Smooth muscle cell of the brain vasculature (primary cell): ENCODE measurements around the gene SERPINE2.
"Not testable (repeated sequence)": the region's sequence is repeated elsewhere in the genome, so short reads cannot be mapped to it uniquely, and the experiment has no call there.

Experiments used
- DNase-seq: peaks from one replicate; pipeline ENCODE4 v3.0.0-alpha.2; 2012; ENCODE audit warnings: low read depth, low spot score

SERPINE2 gene

DNA sequence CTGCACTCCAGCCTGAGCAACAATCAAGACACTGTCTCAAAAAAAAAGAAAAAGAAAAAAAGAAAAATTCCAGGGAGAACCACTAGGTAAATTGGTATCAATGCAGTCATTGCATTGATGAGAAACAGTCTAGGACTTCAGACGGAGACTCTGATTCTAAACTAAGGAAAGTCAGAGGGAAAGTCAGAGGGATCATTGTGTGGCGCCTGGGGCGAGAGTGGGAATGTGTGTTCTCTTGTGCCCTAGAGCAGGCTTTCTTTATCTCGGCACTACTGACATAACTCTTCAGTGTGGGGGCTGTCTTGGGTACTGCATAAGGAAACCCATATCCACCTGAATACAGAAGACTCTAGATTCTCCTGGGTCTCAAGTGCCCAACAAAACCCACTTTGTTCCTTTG lies 24.8 kb downstream of the SERPINE2 start:
- no peak for DNase-seq

DNA sequence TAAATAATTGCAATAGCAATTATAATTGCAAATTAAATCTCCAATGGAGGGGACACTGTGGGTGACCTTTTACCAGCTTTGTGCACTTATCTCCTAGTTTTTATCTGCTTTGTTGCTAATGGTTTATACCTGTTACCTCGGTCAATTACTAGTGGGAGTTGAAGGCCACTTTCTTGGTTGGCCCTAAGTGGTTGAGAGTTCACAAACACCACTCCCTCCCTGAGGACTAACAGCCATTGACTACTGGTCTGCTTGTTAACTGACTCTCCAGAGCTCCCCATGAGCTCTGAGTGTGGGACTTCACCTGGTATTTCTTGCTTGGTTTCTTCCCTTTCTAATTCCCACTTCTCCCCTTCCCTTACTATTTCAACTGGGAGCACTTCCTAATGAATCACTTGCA lies 27.2 kb downstream of the SERPINE2 start:
- DNase-seq, result no peak

DNA sequence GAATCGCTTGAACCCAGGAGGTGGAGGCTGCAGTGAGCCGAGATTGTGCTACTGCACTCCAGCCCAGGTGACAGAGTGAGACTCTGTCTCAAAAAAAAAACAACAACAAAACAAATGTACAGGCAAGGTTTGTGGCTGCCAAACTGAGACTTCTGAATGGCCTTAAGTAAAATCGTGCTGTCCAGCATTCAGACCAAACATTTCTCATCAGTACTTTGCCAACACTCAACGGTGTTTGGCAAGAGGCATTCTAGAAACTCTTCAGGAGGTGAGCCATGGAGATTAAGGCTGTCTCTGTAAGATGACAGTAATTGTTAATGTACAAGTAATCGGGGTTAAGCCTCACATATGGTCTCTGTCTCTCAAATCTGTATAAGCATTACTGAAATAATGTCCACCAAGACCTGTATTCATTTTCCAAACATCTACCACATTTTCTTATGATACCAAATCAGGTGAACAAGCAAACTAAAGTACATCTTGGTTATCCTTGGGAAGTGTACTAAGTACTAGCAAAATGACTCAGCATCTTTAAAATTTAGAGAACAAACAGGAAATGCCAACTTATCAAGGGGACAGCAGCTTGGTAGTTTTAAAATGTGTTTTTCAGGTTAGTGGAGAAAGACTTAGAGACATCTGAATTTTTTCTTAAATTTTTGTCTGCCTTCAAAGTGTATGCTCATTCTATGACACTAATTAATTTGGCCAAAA lies 29.3 kb downstream of the SERPINE2 start:
- no peak for DNase-seq

DNA sequence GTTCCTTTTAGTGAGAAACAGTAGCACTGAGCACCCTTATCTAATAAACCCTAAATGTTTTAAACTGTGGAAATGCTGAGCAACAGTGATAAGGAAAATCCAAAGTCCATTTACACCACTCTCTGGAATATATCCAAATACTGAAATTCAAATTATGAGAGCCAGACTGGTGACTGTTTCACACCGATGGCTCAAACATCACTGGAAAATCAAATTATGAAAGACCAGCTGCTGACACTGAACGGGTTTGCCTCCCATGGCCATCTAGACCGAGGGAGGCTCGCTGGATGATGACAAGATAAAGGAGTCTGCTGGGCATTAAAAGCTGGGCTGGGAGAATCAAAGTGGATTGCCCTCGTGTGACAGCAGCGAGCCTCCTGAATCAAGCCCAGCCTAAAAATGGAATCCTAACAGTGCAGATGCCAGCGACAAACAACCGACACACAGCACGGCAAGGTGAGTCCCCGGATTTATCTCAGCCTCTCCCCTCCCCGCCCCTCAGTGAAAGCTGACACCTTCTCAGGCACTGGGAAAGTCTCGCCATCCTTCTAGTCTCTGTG lies 30.3 kb downstream of the SERPINE2 start:
- DNase-seq, result no peak

DNA sequence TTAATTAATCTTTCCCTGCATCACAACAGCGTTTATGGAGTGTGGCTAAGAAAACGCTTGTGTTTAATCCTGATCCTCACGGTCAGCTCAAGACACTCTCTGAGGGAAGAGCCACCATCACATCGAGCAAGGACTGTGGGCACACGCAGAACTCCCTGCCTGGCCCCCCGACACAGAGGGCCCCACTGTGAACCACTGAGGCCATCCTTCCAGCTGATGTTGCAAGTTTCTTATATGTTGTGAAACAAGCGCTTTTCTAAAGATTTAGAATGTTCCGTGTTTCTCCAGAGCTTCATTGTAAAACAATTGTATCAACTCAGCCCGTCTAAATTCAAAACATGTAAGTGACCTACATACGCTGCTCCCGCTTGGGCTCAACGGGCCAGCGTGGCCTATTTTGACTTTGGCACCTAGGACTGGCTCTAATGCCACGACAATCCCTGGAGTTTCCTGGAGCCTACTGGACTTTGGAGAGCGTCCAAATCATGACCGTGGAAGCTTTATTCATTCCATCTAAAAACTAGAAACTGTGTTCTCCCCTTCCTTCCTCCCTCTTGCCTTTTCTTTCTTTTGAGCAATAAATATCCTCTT lies 34.9 kb downstream of the SERPINE2 start:
- DNase-seq, result no peak

DNA sequence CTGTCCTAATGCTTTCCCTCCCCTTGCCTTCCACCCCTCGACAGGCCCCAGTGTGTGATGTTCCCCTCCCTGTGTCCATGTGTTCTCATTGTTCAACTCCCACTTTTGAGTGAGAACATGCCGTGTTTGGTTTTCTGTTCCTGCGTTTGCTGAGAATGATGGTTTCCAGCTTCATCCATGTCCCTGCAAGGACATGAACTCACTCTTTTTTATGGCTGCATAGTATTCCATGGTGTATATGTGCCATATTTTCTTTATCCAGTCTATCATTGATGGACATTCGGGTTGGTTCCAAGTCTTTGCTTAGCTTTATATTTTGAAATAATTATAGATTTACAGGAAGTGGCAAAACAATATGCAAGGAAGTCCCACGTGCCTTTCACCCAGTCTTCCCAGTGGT lies 38.4 kb downstream of the SERPINE2 start:
- DNase-seq, result not testable (repeated sequence)

DNA sequence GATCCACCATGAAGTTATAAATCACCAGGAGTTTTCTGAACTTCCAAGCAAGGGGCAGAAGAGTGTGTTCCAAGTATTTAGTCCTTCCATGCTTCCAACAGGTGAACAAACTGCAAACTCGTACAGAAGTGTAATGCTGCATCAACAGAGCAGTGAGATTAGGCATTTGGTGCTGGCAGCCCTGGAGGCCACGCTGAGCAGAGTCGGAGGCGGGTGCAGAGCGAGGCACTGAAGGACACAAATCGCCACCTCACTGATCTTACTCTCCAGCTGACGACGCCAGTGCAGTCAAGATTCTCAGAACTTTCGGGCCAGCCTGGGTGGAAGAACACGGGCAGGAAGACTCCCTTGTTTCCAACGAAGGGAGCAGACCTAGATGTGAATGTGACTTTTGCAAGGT lies 39.2 kb downstream of the SERPINE2 start:
- DNase-seq, result no peak

DNA sequence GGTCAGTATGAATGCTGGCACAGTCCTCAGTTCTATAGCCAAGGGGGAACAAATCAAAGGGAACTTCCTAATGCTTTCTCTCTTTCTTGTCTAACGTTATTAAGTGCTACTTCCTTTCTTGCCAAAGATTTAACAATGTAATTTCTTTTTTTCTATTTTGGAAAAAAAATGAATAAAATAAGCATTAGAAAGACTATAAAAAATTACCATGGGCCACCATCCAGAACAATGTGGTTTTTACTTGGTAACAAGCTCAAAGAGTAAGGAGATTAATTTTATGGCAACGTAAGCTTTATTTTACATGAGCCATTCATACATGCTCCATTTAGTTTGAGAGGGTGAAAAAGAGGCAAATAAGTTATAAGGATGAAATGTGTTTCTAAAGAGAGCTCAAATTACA lies 40.1 kb downstream of the SERPINE2 start:
- no peak for DNase-seq

DNA sequence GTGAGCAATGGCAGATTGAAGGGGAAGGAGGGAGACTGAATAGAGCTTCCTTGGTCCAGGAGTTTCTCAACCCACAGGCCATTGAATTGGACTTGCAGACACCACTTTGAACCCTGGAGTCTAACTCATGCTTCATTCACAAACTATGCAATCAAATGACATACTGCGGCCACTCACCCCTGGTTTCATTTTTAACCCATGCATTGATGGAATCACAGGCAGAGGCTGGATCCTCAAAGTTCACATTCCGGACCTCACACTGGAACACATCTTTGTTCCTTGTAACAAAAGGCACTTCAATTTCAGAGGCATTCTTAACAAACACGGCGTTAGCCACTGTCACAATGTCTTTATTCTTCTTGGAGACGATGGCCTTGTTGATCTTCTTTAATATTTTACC lies 41.1 kb downstream of the SERPINE2 start:
- DNase-seq, result no peak

DNA sequence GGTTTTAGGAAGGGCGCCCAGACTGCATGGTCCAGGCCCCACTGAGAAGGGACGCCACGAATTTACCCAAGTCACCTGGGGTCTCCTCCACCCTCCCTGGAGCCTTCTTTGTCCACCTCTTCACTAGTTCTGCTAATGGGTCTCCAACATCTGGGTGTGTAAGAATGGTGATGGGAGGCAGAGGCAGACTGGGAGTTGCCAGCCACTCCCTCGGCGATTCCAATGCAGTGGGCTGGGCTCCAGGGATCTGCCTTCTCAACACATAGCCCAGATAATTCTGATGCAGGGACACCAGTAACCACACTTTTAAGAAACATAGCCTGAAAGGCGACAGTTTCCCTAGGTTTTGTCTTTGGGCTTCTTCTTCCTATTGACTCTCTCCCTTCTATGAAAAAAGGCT lies 42.7 kb downstream of the SERPINE2 start:
- DNase-seq, result no peak

DNA sequence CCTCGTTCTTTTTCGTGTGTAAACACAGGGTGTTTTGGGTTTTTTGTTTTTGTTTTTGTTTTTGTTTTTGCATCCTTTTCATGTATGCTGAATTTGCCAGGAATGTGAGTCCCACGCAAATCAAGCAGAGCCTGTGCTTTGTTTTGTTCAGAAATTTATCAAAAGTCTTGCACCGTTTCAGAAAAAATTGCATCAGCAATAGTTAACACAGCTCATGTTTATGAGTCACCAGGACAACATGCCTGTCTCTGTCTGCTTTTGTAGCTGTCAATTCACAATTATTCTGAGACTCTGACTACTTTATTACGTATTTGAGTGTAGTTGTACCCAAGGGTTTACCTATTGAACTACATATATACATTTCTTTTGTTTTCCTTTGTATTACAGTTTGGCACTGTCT lies 43.5 kb downstream of the SERPINE2 start:
- DNase-seq, result no peak

DNA sequence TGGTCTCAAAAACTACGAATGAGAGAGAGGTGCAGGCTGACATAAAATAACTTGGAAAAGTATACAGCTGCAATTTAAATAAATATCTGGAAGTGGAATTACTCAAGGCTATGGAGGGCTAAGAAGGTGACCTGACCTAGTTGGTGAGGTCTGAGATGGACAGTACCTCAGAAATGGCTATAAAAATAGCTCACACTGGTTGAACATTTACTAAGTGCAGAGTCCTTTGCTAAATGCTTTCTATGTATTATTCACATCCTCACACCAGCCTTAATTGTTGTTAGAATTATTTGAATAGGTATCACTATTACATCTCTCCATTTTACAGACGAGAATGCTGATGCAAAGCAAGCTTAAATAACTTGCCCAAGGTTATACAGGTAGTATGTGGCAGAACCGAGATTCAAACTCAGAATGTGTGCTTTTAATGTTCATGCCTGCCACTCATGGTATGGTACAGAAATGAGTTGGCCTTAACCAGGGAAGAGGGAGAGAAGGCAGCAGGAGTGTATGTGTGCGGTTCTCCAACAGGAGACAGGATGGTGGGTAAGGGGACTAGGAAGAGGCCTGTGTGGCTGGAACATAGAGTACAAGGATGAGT lies 44.4 kb downstream of the SERPINE2 start:
- DNase-seq, result no peak

DNA sequence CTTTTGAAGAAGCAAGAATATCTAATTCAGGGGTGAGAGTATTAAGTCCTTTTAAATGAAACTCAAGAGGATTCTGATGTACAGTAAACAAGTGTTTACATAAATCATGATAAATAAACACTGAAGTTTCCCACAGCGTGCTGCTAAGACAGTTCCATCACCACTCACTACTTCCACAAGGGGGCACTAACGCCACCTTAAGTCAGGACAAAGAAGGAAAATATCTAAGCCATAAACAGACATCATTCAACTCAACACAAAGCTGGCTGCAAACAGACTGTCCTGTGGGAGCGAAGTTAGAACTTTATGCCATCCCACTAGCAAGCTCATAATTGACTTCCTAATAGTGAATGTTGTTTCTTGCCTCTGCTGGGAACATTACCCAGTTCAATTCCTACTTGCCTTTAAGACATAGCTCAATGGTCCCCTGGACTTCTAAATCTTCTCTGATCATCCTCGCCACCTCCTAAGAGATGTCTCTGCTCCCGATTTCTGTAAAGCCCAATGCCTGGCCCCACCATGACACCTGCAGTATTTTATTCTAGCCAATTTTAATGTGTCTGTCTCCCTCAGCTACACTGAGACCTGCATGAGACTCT lies 45.4 kb downstream of the SERPINE2 start:
- DNase-seq, result peak; percentile 59

DNA sequence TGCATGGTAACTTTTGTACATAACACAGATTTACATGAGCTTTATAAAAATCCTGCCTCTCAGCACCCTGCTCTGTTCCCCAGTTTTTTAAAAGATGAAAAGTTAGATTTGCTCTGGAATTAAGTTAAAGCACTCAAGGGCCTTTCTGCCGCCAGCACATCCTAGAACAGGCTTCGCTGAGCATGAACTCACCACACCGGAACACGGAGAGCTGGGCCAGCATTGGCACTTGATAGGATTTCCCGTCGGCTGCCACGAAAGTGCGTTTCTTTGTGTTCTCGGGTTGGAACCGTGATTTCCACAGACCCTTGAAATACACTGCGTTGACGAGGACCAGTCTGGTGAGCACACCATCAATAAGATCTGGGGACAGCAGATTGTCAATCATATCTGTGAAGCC lies 47.5 kb downstream of the SERPINE2 start:
- DNase-seq, result no peak

DNA sequence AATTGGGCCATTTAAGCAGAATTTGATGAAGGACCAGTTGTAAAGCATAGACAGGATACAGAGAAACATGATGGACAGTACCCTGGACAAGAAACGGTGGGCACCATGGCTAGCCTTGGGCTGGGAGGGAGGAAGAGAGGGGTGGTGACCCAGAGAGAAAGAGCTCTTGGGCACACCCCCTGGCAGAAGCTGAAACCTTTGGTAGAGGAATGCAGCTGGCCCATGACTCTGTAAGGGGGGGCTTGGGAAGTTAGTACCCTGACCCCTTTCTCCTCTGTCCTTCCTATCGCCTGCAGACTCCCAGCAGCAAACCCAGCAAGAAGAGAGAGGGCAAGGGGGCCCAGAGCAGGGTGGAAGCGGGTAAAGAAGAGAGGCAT lies 49.2 kb downstream of the SERPINE2 start:
- DNase-seq, result no peak

DNA sequence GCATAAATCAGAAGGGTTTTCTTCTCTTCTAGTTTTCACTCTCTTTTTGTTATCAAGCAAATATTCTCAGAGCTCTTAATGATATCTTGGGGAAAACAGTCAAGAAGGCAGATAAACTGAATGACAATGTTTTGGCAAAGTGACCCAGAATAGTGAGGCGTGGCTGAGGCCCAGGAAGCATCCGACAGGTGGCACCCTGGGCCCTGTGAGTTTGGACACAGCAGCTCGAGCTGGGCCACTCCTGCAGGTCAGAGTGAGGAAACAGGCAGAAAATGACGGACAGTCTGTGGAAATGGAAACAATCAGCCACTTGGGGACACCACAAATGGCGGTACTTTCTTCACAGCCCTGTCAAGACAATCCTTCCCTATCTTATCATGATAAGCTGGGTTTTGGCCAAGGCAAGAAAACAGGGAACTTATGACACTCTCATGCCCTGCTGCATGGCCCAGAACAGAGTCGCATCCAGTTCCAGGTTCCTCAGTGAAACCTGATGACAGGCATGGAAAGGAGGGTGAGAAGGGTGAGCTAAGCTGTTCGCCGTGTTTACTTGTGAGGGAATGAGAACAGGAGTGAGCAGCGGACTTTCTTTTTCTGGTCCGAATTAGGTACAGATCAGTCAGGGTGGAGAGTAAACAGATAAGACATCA lies 49.8 kb downstream of the SERPINE2 start:
- DNase-seq, result no peak

DNA sequence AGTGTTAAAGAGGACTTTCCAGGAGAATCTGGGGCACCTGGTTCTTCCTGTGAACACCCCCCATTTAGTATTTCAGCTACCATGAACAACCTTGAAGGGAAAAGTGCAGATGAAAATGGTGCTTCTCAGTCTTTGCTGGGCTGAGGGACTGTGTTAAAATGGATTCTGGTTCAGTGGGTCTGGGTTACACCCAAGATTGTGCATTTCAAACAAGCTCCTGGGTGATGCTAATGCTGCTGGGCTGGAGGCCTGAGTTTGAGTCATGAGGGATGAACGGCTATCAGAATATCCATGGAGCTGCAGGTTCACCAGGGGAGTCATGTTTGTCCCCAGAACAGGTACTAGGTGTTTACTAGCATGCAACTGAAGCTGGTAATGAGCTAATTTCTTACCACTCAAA lies 57.8 kb downstream of the SERPINE2 start:
- DNase-seq, result no peak

DNA sequence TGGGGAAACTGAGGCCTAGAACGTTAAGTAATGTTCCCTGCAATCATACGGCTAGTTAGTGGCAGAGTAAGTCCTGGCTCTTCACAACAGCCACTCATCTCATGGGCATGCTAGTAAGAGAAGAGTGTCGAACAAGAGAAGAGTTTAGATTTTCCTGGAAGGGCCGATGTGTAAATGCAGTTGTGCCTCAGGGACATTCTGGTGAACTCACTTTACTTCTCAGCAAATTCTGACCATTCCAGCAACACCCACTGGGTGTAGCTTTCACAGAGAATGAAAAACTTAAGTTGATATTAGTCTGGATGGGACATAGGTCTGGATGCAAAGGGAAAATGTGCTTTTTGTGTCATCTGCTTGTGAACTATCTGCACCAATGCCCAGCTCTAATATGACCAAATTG lies 58.3 kb downstream of the SERPINE2 start:
- DNase-seq, result no peak

DNA sequence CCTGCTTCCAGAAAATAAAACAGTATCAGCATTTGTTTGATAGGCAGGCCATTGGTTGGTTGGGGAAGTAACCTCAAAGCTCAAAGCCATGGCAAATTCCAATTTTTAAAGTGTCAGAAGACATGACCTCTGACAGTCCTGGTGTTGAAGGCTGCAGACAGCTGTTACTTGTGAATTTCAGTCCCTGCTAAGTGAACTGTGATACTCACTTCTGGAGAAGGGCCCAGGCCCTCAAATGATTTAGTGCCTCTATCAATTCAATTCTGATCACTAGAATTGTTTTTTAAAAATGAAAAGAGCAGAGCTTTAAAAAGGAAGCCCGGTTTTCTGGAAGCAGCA lies 58.7 kb downstream of the SERPINE2 start:
- DNase-seq, result no peak

DNA sequence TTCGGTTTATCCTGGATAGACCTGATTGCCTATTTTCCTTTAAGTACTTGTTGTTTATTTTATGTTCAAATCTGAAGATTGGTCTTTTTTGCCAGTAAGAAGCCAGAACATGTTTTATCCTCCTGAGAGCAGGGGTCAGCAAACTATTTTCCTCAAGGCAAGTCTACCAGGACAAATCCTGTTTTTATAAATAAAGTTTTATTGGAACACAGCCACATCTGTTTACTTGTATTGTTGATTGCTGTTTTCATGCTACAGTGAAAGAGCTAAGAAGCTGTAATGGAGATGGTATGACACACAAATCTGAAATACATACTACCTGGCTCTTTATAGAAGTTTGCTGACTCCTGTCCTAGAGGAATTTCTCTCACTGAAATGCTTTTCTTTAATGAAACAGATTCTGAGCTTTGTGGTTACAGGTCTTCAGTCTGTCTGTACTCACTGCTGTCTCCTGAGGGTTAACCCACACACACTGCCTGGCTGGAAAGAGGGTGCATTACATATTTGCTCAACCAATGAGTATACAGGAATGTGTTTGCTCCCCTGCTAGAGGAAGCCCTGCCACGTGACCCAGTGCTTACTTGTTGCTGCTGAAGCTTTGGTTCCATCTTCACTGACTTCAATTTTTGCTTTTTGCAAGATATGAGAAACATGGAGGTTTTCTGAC lies 59.2 kb downstream of the SERPINE2 start:
- DNase-seq, result no peak

DNA sequence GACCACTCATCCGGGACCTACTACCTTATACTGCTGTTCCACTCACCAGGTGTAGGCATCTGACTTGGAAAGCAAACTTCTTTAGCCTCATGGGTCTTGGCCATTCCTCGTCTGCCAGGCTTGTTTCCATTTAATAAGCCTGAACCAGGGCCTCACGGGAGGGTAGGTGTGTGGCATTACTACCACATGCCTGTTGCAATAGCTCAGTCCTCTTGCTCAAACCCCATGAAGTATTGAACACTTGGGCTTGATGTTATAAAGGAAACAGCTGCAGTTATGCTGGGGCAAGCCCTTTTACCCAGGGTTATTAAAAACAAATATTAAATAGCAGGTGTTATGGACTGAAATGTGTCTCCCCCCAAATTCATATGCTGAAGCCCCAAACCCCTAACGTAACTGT lies 60.6 kb downstream of the SERPINE2 start:
- DNase-seq, result no peak
